Measurements from ENCODE around the gene RFX3. TPM values are rescaled to one million over a fixed set of nuclear protein-coding genes. Genes with fewer than 3 reads are reported as not detected.
"Not testable (repeated sequence)": the region's sequence is repeated elsewhere in the genome, so short reads cannot be mapped to it uniquely, and the experiment has no call there.

RFX3 gene
- total RNA-seq, 1 donor from 2014 or later, result 4.1 TPM

- no peak for DNase-seq (ENCODE audit: low spot score)
- intact Hi-C loops (cut with DNase I), result no loop called here
Measured at GRCh38 chr9:3323714-3324113, 202.1 kb downstream of the RFX3 start.

GRCh38 chr9:3321186-3321585 is 204.6 kb downstream of the RFX3 start:
- DNase-seq (ENCODE audit: low spot score), result no peak
- intact Hi-C loops (cut with DNase I), result no loop called here

- DNase-seq (ENCODE audit: low spot score), result not testable (repeated sequence)
Measured at GRCh38 chr9:3312595-3312994, 213.2 kb downstream of the RFX3 start.

GRCh38 chr9:3308609-3309008 is 217.2 kb downstream of the RFX3 start:
- intact Hi-C loops (cut with DNase I), result no loop called here
- no peak for DNase-seq (ENCODE audit: low spot score)

More at GRCh38 chr9:3312595-3312994, 213.2 kb downstream of the RFX3 start:
- intact Hi-C loops (cut with DNase I), result not testable (repeated sequence)

- intact Hi-C loops (cut with DNase I); DNase-seq (ENCODE audit: low spot score): not testable (repeated sequence)
Measured at GRCh38 chr9:3304388-3304787, 221.4 kb downstream of the RFX3 start.

- intact Hi-C loops (cut with DNase I), result no loop called here
- no peak for DNase-seq (ENCODE audit: low spot score)
Measured at GRCh38 chr9:3299872-3300271, 225.9 kb downstream of the RFX3 start.

GRCh38 chr9:3296536-3296935 is 229.3 kb downstream of the RFX3 start:
- intact Hi-C loops (cut with DNase I), result no loop called here
- no peak for DNase-seq (ENCODE audit: low spot score)

GRCh38 chr9:3292311-3292710 is 233.5 kb downstream of the RFX3 start:
- intact Hi-C loops (cut with DNase I), result no loop called here
- DNase-seq (ENCODE audit: low spot score), result no peak

- no peak for DNase-seq (ENCODE audit: low spot score)
- intact Hi-C loops (cut with DNase I), result no loop called here
Measured at GRCh38 chr9:3290231-3290840, 235.5 kb downstream of the RFX3 start.

- DNase-seq (ENCODE audit: low spot score), result no peak
- intact Hi-C loops (cut with DNase I), result no loop called here
Measured at GRCh38 chr9:3288686-3289085, 237.1 kb downstream of the RFX3 start.

GRCh38 chr9:3285365-3286161 is 240.2 kb downstream of the RFX3 start:
- DNase-seq (ENCODE audit: low spot score), result no peak
- intact Hi-C loops (cut with DNase I), result no loop called here

GRCh38 chr9:3282365-3282764 is 243.4 kb downstream of the RFX3 start:
- no peak for DNase-seq (ENCODE audit: low spot score)
- intact Hi-C loops (cut with DNase I), result no loop called here

- intact Hi-C loops (cut with DNase I), result no loop called here
- DNase-seq (ENCODE audit: low spot score), result no peak
Measured at GRCh38 chr9:3281399-3281798, 244.4 kb downstream of the RFX3 start.

- DNase-seq (ENCODE audit: low spot score), result no peak
- intact Hi-C loops (cut with DNase I), result no loop called here
Measured at GRCh38 chr9:3277200-3277599, 248.6 kb downstream of the RFX3 start.

GRCh38 chr9:3271581-3271980 is 254.2 kb downstream of the RFX3 start:
- intact Hi-C loops (cut with DNase I), result no loop called here
- DNase-seq (ENCODE audit: low spot score), result no peak

GRCh38 chr9:3271157-3271556 is 254.6 kb downstream of the RFX3 start:
- DNase-seq (ENCODE audit: low spot score), result no peak

GRCh38 chr9:3268223-3268622 is 257.6 kb downstream of the RFX3 start:
- DNase-seq (ENCODE audit: low spot score), result no peak
- intact Hi-C loops (cut with DNase I), result no loop called here

More at GRCh38 chr9:3271157-3271556, 254.6 kb downstream of the RFX3 start:
- intact Hi-C loops (cut with DNase I), result no loop called here

GRCh38 chr9:3263698-3264097 is 262.1 kb downstream of the RFX3 start:
- intact Hi-C loops (cut with DNase I), result no loop called here
- DNase-seq (ENCODE audit: low spot score), result no peak

- intact Hi-C loops (cut with DNase I), result no loop called here
- DNase-seq (ENCODE audit: low spot score), result no peak
Measured at GRCh38 chr9:3262826-3263529, 262.8 kb downstream of the RFX3 start.

GRCh38 chr9:3261484-3261883 is 264.3 kb downstream of the RFX3 start:
- intact Hi-C loops (cut with DNase I), result no loop called here
- no peak for DNase-seq (ENCODE audit: low spot score)

Measured in cardiac septum (tissue), 1 donor.